HG03066 (cell line): ENCODE results near the gene WT1.
A peak's percentile ranks its signal among the peaks of the same experiment; 100 is the strongest.

Experiments
- ATAC-seq: cut with Tn5 transposase; IDR thresholded peaks from one replicate; pipeline ENCODE4 v1.9.1; 2021; ENCODE audit warnings: low read depth; ENCODE audit not compliant: unreplicated experiment

The WT1 gene

GRCh38 chr11:32426192-32426591, 9.1 kb downstream of the WT1 start:
- no peak for ATAC-seq

- ATAC-seq = no peak
These were observed 9.6 kb downstream of the WT1 start for GRCh38 chr11:32425761-32426160.

GRCh38 chr11:32422545-32422944, 12.8 kb downstream of the WT1 start:
- no peak for ATAC-seq

- ATAC-seq = no peak
These were observed 13.3 kb downstream of the WT1 start for GRCh38 chr11:32421992-32422391.

GRCh38 chr11:32420937-32421901, 14.1 kb downstream of the WT1 start:
- ATAC-seq = peak; percentile 87

GRCh38 chr11:32420139-32420538, 15.2 kb downstream of the WT1 start:
- ATAC-seq = no peak

GRCh38 chr11:32418836-32419235, 16.5 kb downstream of the WT1 start:
- no peak for ATAC-seq

- ATAC-seq = no peak
These were observed 17.5 kb downstream of the WT1 start for GRCh38 chr11:32417806-32418205.

- ATAC-seq = no peak
These were observed 19.0 kb downstream of the WT1 start for GRCh38 chr11:32416301-32416700.

- ATAC-seq = no peak
These were observed 20.4 kb downstream of the WT1 start for GRCh38 chr11:32414925-32415324.

GRCh38 chr11:32411942-32412615, 23.3 kb downstream of the WT1 start:
- ATAC-seq = no peak

GRCh38 chr11:32405592-32405991, 29.7 kb downstream of the WT1 start:
- ATAC-seq = no peak

GRCh38 chr11:32402836-32403235, 32.5 kb downstream of the WT1 start:
- no peak for ATAC-seq

- no peak for ATAC-seq
These were observed 34.5 kb downstream of the WT1 start for GRCh38 chr11:32400670-32401369.

GRCh38 chr11:32400196-32400595, 35.1 kb downstream of the WT1 start:
- no peak for ATAC-seq

GRCh38 chr11:32396991-32397390, 38.3 kb downstream of the WT1 start:
- ATAC-seq = no peak

- peak; percentile 69 for ATAC-seq
These were observed 39.0 kb downstream of the WT1 start for GRCh38 chr11:32396331-32396730.

- ATAC-seq = no peak
These were observed 40.2 kb downstream of the WT1 start for GRCh38 chr11:32395127-32395526.

- ATAC-seq = no peak
These were observed 42.5 kb downstream of the WT1 start for GRCh38 chr11:32392840-32393239.

- ATAC-seq = no peak
These were observed 43.3 kb downstream of the WT1 start for GRCh38 chr11:32391956-32392553.

- ATAC-seq = no peak
These were observed 43.9 kb downstream of the WT1 start for GRCh38 chr11:32391479-32391878.
